Adrenal gland (tissue), 5 donors: Measurements from ENCODE around the gene ST7.

ENCODE experiments used
- POLR2A ChIP-seq, 2 donors: fragments of 450-650 bp; IDR thresholded peaks; one replicate each; pipeline ENCODE4 v1.6.1; 2017; ENCODE audit warnings: antibody characterized with exemption in 2 of 2, mild to moderate bottlenecking in 2 of 2, moderate library complexity in 1 of 2
- TF ChIP-seq, protein P1 (sequence below), 6 experiments: fragments of 450-650 bp in 4 of 6; fragments of 200-600 bp in 2 of 6; sonication (generic) in 1 of 6; IDR thresholded peaks; 1 replicate in 5 of 6; 2 replicates in 1 of 6; pipeline versions ENCODE4 v1.5.1 to v1.8.0; 2016 to 2021; ENCODE audit warnings: antibody characterized with exemption in 6 of 6, mild to moderate bottlenecking in 2 of 6, moderate library complexity in 1 of 6
- donor health status: DM: no; HTN: no; CAD: no.

DNA sequence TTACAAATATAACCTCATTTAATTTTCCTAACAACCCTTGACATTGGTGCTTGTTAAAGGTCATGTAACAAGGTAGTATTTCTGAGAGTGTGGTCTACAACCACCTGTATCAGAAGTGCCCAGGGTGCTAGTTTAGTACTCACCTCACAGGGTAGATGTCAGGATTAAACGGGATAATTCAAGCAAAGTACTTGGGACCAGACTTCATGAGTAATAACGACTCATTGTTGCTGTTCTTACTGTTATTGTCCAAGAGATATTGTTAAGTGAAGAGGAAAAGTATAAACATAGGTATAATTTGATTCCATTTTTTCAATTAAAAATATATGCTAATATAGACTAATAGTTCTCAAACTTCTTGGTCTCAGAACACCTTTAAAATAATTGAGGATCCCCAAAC, 190.3 kb downstream of the ST7 start:
- TF ChIP-seq, protein P1, sequence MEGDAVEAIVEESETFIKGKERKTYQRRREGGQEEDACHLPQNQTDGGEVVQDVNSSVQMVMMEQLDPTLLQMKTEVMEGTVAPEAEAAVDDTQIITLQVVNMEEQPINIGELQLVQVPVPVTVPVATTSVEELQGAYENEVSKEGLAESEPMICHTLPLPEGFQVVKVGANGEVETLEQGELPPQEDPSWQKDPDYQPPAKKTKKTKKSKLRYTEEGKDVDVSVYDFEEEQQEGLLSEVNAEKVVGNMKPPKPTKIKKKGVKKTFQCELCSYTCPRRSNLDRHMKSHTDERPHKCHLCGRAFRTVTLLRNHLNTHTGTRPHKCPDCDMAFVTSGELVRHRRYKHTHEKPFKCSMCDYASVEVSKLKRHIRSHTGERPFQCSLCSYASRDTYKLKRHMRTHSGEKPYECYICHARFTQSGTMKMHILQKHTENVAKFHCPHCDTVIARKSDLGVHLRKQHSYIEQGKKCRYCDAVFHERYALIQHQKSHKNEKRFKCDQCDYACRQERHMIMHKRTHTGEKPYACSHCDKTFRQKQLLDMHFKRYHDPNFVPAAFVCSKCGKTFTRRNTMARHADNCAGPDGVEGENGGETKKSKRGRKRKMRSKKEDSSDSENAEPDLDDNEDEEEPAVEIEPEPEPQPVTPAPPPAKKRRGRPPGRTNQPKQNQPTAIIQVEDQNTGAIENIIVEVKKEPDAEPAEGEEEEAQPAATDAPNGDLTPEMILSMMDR (IDR thresholded peaks at IDR 0.05), result no peak
- no peak for TF ChIP-seq POLR2A (IDR thresholded peaks at IDR 0.05)
